Measurements from ENCODE around the gene AP2A1. TPM values are rescaled to one million over a fixed set of nuclear protein-coding genes. Genes with fewer than 3 reads are reported as not detected.

AP2A1 gene
- total RNA-seq, 1 donor from 2014 or later: 168 TPM

- FAIRE-seq (no peak), DNase-seq (ENCODE audit: low read depth) (no peak)
- H3K4me3 ChIP-seq (ENCODE audit: insufficient read depth, low read depth, low read length): no peak overlapping the region
- H3K36me3 Mint-ChIP-seq (ENCODE audit: low read depth, unreplicated experiment): no peaks in the 10 kb centered on the region
- H3K9me3 ChIP-seq (ENCODE audit: insufficient read depth, low read depth, low read length): no peaks in the 10 kb centered on the region
- H3K27me3 Mint-ChIP-seq (ENCODE audit: low read depth, unreplicated experiment): no peaks in the 10 kb centered on the region
- no peak overlapping the region for H3K4me3 Mint-ChIP-seq (ENCODE audit: unreplicated experiment)
- H3K27me3 ChIP-seq (ENCODE audit: insufficient read depth, low read length): no peaks in the 10 kb centered on the region
- no peaks in the 10 kb centered on the region for H3K79me2 ChIP-seq (ENCODE audit: insufficient read depth, low read length)
- H3K36me3 ChIP-seq (ENCODE audit: insufficient read depth, low read length): no peaks in the 10 kb centered on the region
- H3K9me3 Mint-ChIP-seq (ENCODE audit: unreplicated experiment): peaks cover 4% of the 10 kb centered on the region
- H2AFZ ChIP-seq (ENCODE audit: low read depth, low read length): no peak overlapping the region
- TF ChIP-seq CTCF (IDR thresholded peaks at IDR 0.05; ENCODE audit: insufficient read depth, low read depth, low read length): no peak
- no peak overlapping the region for H3K27ac Mint-ChIP-seq (ENCODE audit: unreplicated experiment)
- no peaks in the 10 kb centered on the region for H3K4me1 ChIP-seq (ENCODE audit: insufficient read depth, low read length)
- no peak overlapping the region for H3K27ac ChIP-seq (ENCODE audit: low read depth, low read length)
- no peak overlapping the region for H3K9ac ChIP-seq (ENCODE audit: low read length)
- H3K4me2 ChIP-seq (ENCODE audit: low read length): no peak overlapping the region
- no peaks in the 10 kb centered on the region for H3K4me1 Mint-ChIP-seq (ENCODE audit: low read depth, unreplicated experiment)
- no peaks in the 10 kb centered on the region for H4K20me1 ChIP-seq (ENCODE audit: insufficient read depth, low read length)
These were observed 27.7 kb upstream of the AP2A1 start for GRCh38 chr19:49739098-49739497.

GRCh38 chr19:49739933-49740332 lies 26.9 kb upstream of the AP2A1 start:
- H3K27me3 Mint-ChIP-seq (ENCODE audit: low read depth, unreplicated experiment): no peaks in the 10 kb centered on the region
- no peak overlapping the region for H2AFZ ChIP-seq (ENCODE audit: low read depth, low read length)
- no peak for TF ChIP-seq CTCF (IDR thresholded peaks at IDR 0.05; ENCODE audit: insufficient read depth, low read depth, low read length)
- TF ChIP-seq EZH2 (IDR thresholded peaks at IDR 0.05; ENCODE audit: insufficient read depth, low read length): no peak

GRCh38 chr19:49741210-49741844 lies 25.5 kb upstream of the AP2A1 start:
- no peak overlapping the region for H3K9ac ChIP-seq (ENCODE audit: low read length)
- H3K36me3 ChIP-seq (ENCODE audit: insufficient read depth, low read length): no peaks in the 10 kb centered on the region
- DNase-seq (ENCODE audit: low read depth): no peak
- TF ChIP-seq EZH2 (IDR thresholded peaks at IDR 0.05; ENCODE audit: insufficient read depth, low read length) (no peak), CTCF (IDR thresholded peaks at IDR 0.05; ENCODE audit: insufficient read depth, low read depth, low read length) (no peak)
- H4K20me1 ChIP-seq (ENCODE audit: insufficient read depth, low read length): no peaks in the 10 kb centered on the region
- Mint-ChIP-seq H3K4me3 (ENCODE audit: unreplicated experiment) (no peak overlapping the region), H3K27ac (ENCODE audit: unreplicated experiment) (no peak overlapping the region), H3K27me3 (ENCODE audit: low read depth, unreplicated experiment) (no peaks in the 10 kb centered on the region), H3K36me3 (ENCODE audit: low read depth, unreplicated experiment) (no peaks in the 10 kb centered on the region), H3K9me3 (ENCODE audit: unreplicated experiment) (peaks cover 10% of the 10 kb centered on the region), H3K4me1 (ENCODE audit: low read depth, unreplicated experiment) (no peaks in the 10 kb centered on the region)
- no peak overlapping the region for H3K27ac ChIP-seq (ENCODE audit: low read depth, low read length)
- H3K4me2 ChIP-seq (ENCODE audit: low read length): no peak overlapping the region
- no peak overlapping the region for H3K4me3 ChIP-seq (ENCODE audit: insufficient read depth, low read depth, low read length)
- FAIRE-seq: no peak
- no peaks in the 10 kb centered on the region for H3K9me3 ChIP-seq (ENCODE audit: insufficient read depth, low read depth, low read length)
- no peak overlapping the region for H2AFZ ChIP-seq (ENCODE audit: low read depth, low read length)
- H3K4me1 ChIP-seq (ENCODE audit: insufficient read depth, low read length): no peaks in the 10 kb centered on the region
- H3K27me3 ChIP-seq (ENCODE audit: insufficient read depth, low read length): no peaks in the 10 kb centered on the region
- no peaks in the 10 kb centered on the region for H3K79me2 ChIP-seq (ENCODE audit: insufficient read depth, low read length)

More at GRCh38 chr19:49739933-49740332, 26.9 kb upstream of the AP2A1 start:
- Histone ChIP-seq H3K4me1 (ENCODE audit: insufficient read depth, low read length) (no peaks in the 10 kb centered on the region), H3K9me3 (ENCODE audit: insufficient read depth, low read depth, low read length) (no peaks in the 10 kb centered on the region), H3K27me3 (ENCODE audit: insufficient read depth, low read length) (no peaks in the 10 kb centered on the region), H3K9ac (ENCODE audit: low read length) (no peak overlapping the region), H3K27ac (ENCODE audit: low read depth, low read length) (no peak overlapping the region), H3K36me3 (ENCODE audit: insufficient read depth, low read length) (no peaks in the 10 kb centered on the region), H4K20me1 (ENCODE audit: insufficient read depth, low read length) (no peaks in the 10 kb centered on the region), H3K4me3 (ENCODE audit: insufficient read depth, low read depth, low read length) (no peak overlapping the region), H3K4me2 (ENCODE audit: low read length) (no peak overlapping the region), H3K79me2 (ENCODE audit: insufficient read depth, low read length) (no peaks in the 10 kb centered on the region)
- Mint-ChIP-seq H3K27ac (ENCODE audit: unreplicated experiment) (no peak overlapping the region), H3K36me3 (ENCODE audit: low read depth, unreplicated experiment) (no peaks in the 10 kb centered on the region), H3K4me3 (ENCODE audit: unreplicated experiment) (no peak overlapping the region), H3K9me3 (ENCODE audit: unreplicated experiment) (peaks cover 9% of the 10 kb centered on the region), H3K4me1 (ENCODE audit: low read depth, unreplicated experiment) (no peaks in the 10 kb centered on the region)
- no peak for FAIRE-seq
- no peak for DNase-seq (ENCODE audit: low read depth)

Measured in astrocyte (in vitro differentiated cells and primary cell).